ENCODE data around the gene DOCK1. TPM values are rescaled to one million over a fixed set of nuclear protein-coding genes. Genes with fewer than 3 reads are reported as not detected.

DOCK1 gene
- total RNA-seq, 1 experiment from 2014 or later = 82.2 TPM

DNA sequence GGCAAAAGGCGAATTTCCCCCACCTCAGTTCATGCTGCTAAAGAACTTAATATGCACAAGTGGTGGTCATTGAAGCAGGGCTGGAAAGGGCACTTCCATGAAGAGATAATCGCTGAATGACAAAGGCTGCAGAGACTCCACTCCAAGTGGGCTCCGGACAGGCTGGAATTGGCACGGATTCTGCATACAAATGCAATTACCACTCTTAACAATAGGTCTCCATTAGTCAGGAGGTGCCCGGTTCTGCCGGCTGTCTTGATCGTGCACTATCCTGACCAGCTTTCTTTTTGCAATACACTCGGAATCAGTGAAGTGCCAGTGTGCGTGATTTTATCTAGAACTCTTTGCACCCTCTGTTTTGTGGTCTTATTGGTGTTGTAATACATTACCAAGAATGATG, 241.4 kb downstream of the DOCK1 start:
- Histone ChIP-seq H3K4me1 (no peaks in the 10 kb centered on the region), H3K27me3 (replicated peaks; ENCODE audit: control insufficient read depth, insufficient read depth, low read length) (no peaks in the 10 kb centered on the region), H3K36me3 (ENCODE audit: control insufficient read depth, insufficient read depth, low read length) (peaks cover 1% of the 10 kb centered on the region; the same call in 1 of the 2 replicates), H3K4me3 (ENCODE audit: low read depth, low read length) (no peak overlapping the region), H3K9me3 (no peaks in the 10 kb centered on the region)
- ChIA-PET POLR2A (no interaction called here), CTCF (no interaction called here)
- TF ChIP-seq, protein P1, sequence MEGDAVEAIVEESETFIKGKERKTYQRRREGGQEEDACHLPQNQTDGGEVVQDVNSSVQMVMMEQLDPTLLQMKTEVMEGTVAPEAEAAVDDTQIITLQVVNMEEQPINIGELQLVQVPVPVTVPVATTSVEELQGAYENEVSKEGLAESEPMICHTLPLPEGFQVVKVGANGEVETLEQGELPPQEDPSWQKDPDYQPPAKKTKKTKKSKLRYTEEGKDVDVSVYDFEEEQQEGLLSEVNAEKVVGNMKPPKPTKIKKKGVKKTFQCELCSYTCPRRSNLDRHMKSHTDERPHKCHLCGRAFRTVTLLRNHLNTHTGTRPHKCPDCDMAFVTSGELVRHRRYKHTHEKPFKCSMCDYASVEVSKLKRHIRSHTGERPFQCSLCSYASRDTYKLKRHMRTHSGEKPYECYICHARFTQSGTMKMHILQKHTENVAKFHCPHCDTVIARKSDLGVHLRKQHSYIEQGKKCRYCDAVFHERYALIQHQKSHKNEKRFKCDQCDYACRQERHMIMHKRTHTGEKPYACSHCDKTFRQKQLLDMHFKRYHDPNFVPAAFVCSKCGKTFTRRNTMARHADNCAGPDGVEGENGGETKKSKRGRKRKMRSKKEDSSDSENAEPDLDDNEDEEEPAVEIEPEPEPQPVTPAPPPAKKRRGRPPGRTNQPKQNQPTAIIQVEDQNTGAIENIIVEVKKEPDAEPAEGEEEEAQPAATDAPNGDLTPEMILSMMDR (IDR thresholded peaks at IDR 0.05; ENCODE audit: insufficient read depth in 1 of 2, low read depth in 1 of 2, low read length in 1 of 2, severe bottlenecking in 1 of 2, unreplicated experiment in 1 of 2) = no peak
- no peak for DNase-seq
- Mint-ChIP-seq H3K9me3 (ENCODE audit: unreplicated experiment) (no peaks in the 10 kb centered on the region), H3K36me3 (ENCODE audit: insufficient read depth, unreplicated experiment) (peaks cover 7% of the 10 kb centered on the region), H3K4me1 (ENCODE audit: low read depth, unreplicated experiment) (no peaks in the 10 kb centered on the region), H3K4me3 (ENCODE audit: unreplicated experiment) (no peak overlapping the region), H3K27ac (ENCODE audit: unreplicated experiment) (no peak overlapping the region), H3K27me3 (ENCODE audit: insufficient read depth, unreplicated experiment) (no peaks in the 10 kb centered on the region)
- BruUV-seq (replicated peaks) = no TSS peak
- intact Hi-C loops (cut with micrococcal nuclease; ENCODE audit: unreplicated experiment) = no loop called here

DNA sequence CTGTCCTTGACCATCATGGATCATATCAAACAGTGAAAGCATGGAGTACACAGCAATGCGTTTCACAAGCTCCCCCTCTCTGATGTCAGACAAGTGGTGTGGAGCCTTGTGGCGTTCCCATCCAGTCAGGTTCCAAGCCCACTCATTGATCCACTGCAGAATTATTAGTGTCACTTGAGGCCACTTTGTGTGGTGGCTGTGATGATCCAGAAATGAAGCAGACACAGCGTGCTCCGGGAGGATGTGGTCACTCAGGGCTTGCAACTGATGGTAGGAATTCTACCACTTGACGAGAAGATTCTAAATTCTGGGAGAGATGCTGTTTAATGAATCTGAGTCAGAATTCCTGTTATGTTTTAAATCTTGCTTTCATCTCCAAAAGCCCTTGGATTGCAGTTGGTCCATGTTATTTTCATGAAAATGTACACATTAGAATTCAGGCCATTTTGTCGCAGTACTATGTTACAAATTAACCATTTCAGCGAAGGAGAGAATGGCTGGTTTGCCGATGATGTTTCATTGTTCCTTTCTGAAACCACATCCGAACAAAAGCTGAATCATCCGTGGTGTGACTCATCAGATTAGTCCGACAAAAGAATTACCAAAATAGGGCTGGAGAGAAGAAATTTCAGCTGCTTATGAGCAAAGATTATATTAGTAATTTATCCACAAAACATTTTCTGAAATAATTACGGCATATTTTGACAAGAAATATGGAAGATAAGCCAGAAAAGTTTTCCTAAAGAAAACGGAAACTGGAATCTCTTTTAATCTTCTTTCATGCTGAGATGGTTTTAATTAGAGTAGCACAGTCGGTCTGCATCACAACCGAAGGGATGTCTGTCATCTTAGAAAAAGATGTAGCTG, 243.1 kb downstream of the DOCK1 start:
- DNase-seq = no peak
- BruUV-seq (replicated peaks) = no TSS peak
- no peaks in the 10 kb centered on the region for H3K4me1 Mint-ChIP-seq (ENCODE audit: low read depth, unreplicated experiment)
- H3K27me3 ChIP-seq (replicated peaks; ENCODE audit: control insufficient read depth, insufficient read depth, low read length) = no peaks in the 10 kb centered on the region
- H3K36me3 Mint-ChIP-seq (ENCODE audit: insufficient read depth, unreplicated experiment) = peaks cover 5% of the 10 kb centered on the region
- H3K9me3 ChIP-seq = no peaks in the 10 kb centered on the region
- no peak overlapping the region for H3K27ac Mint-ChIP-seq (ENCODE audit: unreplicated experiment)
- no peaks in the 10 kb centered on the region for H3K4me1 ChIP-seq
- TF ChIP-seq, protein P1 (IDR thresholded peaks at IDR 0.05; ENCODE audit: insufficient read depth in 1 of 2, low read depth in 1 of 2, low read length in 1 of 2, severe bottlenecking in 1 of 2, unreplicated experiment in 1 of 2) = no peak
- H3K27me3 Mint-ChIP-seq (ENCODE audit: insufficient read depth, unreplicated experiment) = no peaks in the 10 kb centered on the region
- intact Hi-C loops (cut with micrococcal nuclease; ENCODE audit: unreplicated experiment) = no loop called here
- H3K4me3 Mint-ChIP-seq (ENCODE audit: unreplicated experiment) = no peak overlapping the region
- no peaks in the 10 kb centered on the region for H3K36me3 ChIP-seq (ENCODE audit: control insufficient read depth, insufficient read depth, low read length)
- POLR2A ChIA-PET = no interaction called here
- H3K4me3 ChIP-seq (ENCODE audit: low read depth, low read length) = no peak overlapping the region
- H3K9me3 Mint-ChIP-seq (ENCODE audit: unreplicated experiment) = no peaks in the 10 kb centered on the region
- CTCF ChIA-PET = no interaction called here

DNA sequence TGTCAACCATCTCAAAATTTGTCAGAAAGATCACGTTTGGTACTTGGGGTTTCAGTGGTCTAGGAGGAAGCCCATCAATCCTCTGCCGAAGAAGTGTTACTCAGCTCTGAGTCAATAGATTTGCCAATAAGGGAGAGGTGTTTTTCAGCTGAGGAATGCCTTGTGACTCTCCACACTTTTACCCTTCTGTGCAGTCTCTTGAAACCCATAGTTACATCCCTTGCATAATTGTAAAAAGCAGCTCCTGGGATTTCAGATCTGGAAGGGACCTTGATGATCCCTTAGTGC, 243.6 kb downstream of the DOCK1 start:
- Histone ChIP-seq H3K9me3 (no peaks in the 10 kb centered on the region), H3K4me3 (ENCODE audit: low read depth, low read length) (no peak overlapping the region), H3K27me3 (replicated peaks; ENCODE audit: control insufficient read depth, insufficient read depth, low read length) (no peaks in the 10 kb centered on the region), H3K4me1 (no peaks in the 10 kb centered on the region), H3K36me3 (ENCODE audit: control insufficient read depth, insufficient read depth, low read length) (no peaks in the 10 kb centered on the region)
- Mint-ChIP-seq H3K4me3 (ENCODE audit: unreplicated experiment) (no peak overlapping the region), H3K36me3 (ENCODE audit: insufficient read depth, unreplicated experiment) (peaks cover 5% of the 10 kb centered on the region), H3K9me3 (ENCODE audit: unreplicated experiment) (no peaks in the 10 kb centered on the region), H3K27me3 (ENCODE audit: insufficient read depth, unreplicated experiment) (no peaks in the 10 kb centered on the region), H3K4me1 (ENCODE audit: low read depth, unreplicated experiment) (no peaks in the 10 kb centered on the region), H3K27ac (ENCODE audit: unreplicated experiment) (no peak overlapping the region)
- CTCF ChIA-PET = no interaction called here
- DNase-seq = no peak
- TF ChIP-seq, protein P1 (IDR thresholded peaks at IDR 0.05; ENCODE audit: insufficient read depth in 1 of 2, low read depth in 1 of 2, low read length in 1 of 2, severe bottlenecking in 1 of 2, unreplicated experiment in 1 of 2) = no peak
- POLR2A ChIA-PET = no interaction called here
- no TSS peak for BruUV-seq (replicated peaks)
- intact Hi-C loops (cut with micrococcal nuclease; ENCODE audit: unreplicated experiment) = no loop called here
